Keratinocyte (primary cell): ENCODE data around the gene DMD. TPM values are rescaled to one million over a fixed set of nuclear protein-coding genes. Genes with fewer than 3 reads are reported as not detected.

Experiments used
- DNase-seq: peaks from one replicate; pipeline ENCODE4 v3.0.0-alpha.2; 2011; ENCODE audit warnings: low read depth, missing footprints, low spot score
- FAIRE-seq: peaks from 2 replicates; lab custom pipeline; 2011; peaks lifted over from hg19 to GRCh38; lab: Jason Lieb, UNC
- H2AFZ ChIP-seq: 2 replicates; pipeline ENCODE4 v1.6.0; 2012; ENCODE audit warnings: low read length, control low read depth, inconsistent platforms; ENCODE audit not compliant: control insufficient read depth
- H3K27ac ChIP-seq: 2 replicates; pipeline ENCODE4 v1.5.1; 2011; ENCODE audit warnings: low read length; ENCODE audit not compliant: control insufficient read depth, insufficient read depth
- H3K27me3 ChIP-seq: 3 replicates; pipeline ENCODE4 v1.6.0; 2011; ENCODE audit warnings: low read length; ENCODE audit not compliant: control insufficient read depth, insufficient read depth; ENCODE audit errors: extremely low read depth
- H3K36me3 ChIP-seq, 2 experiments: 2 replicates in 1 of 2; 3 replicates in 1 of 2; pipeline ENCODE4 v1.5.1; 2011; ENCODE audit warnings: low read length in 2 of 2, mild to moderate bottlenecking in 1 of 2; ENCODE audit not compliant: control insufficient read depth in 2 of 2, insufficient read depth in 2 of 2; ENCODE audit errors: extremely low read depth in 1 of 2
- H3K4me1 ChIP-seq: 3 replicates; pipeline ENCODE4 v1.5.1; 2011; ENCODE audit warnings: low read length; ENCODE audit not compliant: control insufficient read depth, insufficient read depth; ENCODE audit errors: extremely low read depth
- H3K4me2 ChIP-seq: 3 replicates; pipeline ENCODE4 v1.6.0; 2011; ENCODE audit warnings: low read depth, low read length; ENCODE audit not compliant: control insufficient read depth, insufficient read depth; ENCODE audit errors: extremely low read depth
- H3K4me3 ChIP-seq, 3 experiments: fragments of 200-600 bp in 1 of 3; sonication (generic) in 1 of 3; 2 replicates in 2 of 3; 3 replicates in 1 of 3; pipeline ENCODE4 v1.5.1; 2011 to 2016; ENCODE audit warnings: low read length in 3 of 3, mild to moderate bottlenecking in 3 of 3, control low read depth in 2 of 3, inconsistent platforms in 1 of 3, low read depth in 1 of 3, mixed read lengths in 1 of 3, mixed run types in 1 of 3, moderate library complexity in 1 of 3; ENCODE audit not compliant: control insufficient read depth in 2 of 3, insufficient read depth in 2 of 3; ENCODE audit errors: extremely low read depth in 1 of 3
- H3K79me2 ChIP-seq: 2 replicates; pipeline ENCODE4 v1.6.0; 2012; ENCODE audit warnings: low read length; ENCODE audit not compliant: control insufficient read depth, insufficient read depth
- H3K9ac ChIP-seq: 3 replicates; pipeline ENCODE4 v1.6.0; 2011; ENCODE audit warnings: low read length; ENCODE audit not compliant: control insufficient read depth, insufficient read depth; ENCODE audit errors: extremely low read depth
- H3K9me1 ChIP-seq: 3 replicates; pipeline ENCODE4 v1.6.0; 2011; ENCODE audit warnings: low read length; ENCODE audit not compliant: control insufficient read depth, insufficient read depth; ENCODE audit errors: extremely low read depth
- H3K9me3 ChIP-seq: 2 replicates; pipeline ENCODE4 v1.5.1; 2012; ENCODE audit warnings: low read depth, low read length; ENCODE audit not compliant: control insufficient read depth
- H4K20me1 ChIP-seq: 3 replicates; pipeline ENCODE4 v1.6.0; 2011; ENCODE audit warnings: low read length; ENCODE audit not compliant: control insufficient read depth, insufficient read depth; ENCODE audit errors: extremely low read depth
- CTCF ChIP-seq, 3 experiments: IDR thresholded peaks in 1 of 3; conservative IDR thresholded peaks in 1 of 3; optimal IDR thresholded peaks in 1 of 3; 2 replicates in 2 of 3; 3 replicates in 1 of 3; pipeline versions ENCODE3 to v1.5.1; 2011; ENCODE audit warnings: low read length in 3 of 3, mild to moderate bottlenecking in 3 of 3, moderate library complexity in 2 of 3, control low read depth in 1 of 3, inconsistent platforms in 1 of 3; ENCODE audit not compliant: insufficient read depth in 2 of 3; ENCODE audit errors: extremely low read depth in 1 of 3
- EZH2 ChIP-seq: IDR thresholded peaks from one replicate; pipeline ENCODE4 v1.6.1; 2012; ENCODE audit warnings: inconsistent platforms, mild to moderate bottlenecking, low read length, moderate library complexity
- dilution Hi-C: fragments of 300-500 bp; cut with MboI; formaldehyde crosslinking; loops from one replicate; pipeline ENCODE4 v1.7.0; 2020; ENCODE audit warnings: low sequenced_read_pairs; ENCODE audit not compliant: extremely low pct_ligation_motif_present
- polyA plus RNA-seq, 5 experiments: library from polyadenylated mRNA; depleted of rRNA in 3 of 5; stranded (reverse) in 3 of 5; stranded (forward) in 1 of 5; unstranded in 1 of 5; fragments of >200 nt; gene quantifications; 1 replicate in 1 of 5; 2 replicates in 3 of 5; 3 replicates in 1 of 5; pipeline versions ENCODE4 v1.2.1 to v1.2.3, GENCODE V29; 2011 to 2012; ENCODE audit warnings: missing spikeins in 2 of 5, low read depth in 1 of 5, low replicate concordance in 1 of 5

Gene DMD
- polyA plus RNA-seq, 1 donor (not counting 4 experiments of a cell fraction or from before 2014, with no cell fraction given): 8.9 TPM

DNA sequence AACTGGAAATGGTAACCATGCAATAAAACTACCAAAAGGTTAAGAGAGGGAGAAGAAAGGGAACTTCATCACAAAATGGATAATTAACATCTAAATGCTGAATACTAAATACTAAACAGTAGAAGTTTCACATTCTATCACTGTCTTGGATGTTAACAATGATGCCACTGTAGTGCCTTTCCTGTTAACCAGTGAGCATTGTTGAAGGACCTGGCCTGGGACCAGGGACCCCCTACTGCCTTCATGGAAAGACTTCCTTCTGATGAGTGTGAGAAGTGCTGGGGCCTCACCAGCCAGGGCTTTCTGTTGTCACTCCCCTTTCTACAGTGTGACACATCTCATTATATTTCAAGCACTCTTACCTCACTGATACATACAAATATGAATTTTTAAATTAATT lies 1400.2 kb downstream of the DMD start:
- Histone ChIP-seq H4K20me1 (no peaks in the 10 kb centered on the region), H2AFZ (no peak overlapping the region), H3K27ac (no peak overlapping the region), H3K9me1 (no peaks in the 10 kb centered on the region), H3K4me3 (no peak overlapping the region), H3K36me3 (no peaks in the 10 kb centered on the region), H3K9ac (no peak overlapping the region), H3K4me2 (no peak overlapping the region), H3K27me3 (no peaks in the 10 kb centered on the region), H3K9me3 (peaks cover 1% of the 10 kb centered on the region), H3K4me1 (no peaks in the 10 kb centered on the region), H3K79me2 (no peaks in the 10 kb centered on the region)
- DNase-seq (no peak), FAIRE-seq (no peak)
- dilution Hi-C loops: no loop called here
- TF ChIP-seq CTCF (optimal IDR thresholded peaks at IDR 0.05 in 1 of 3, IDR thresholded peaks at IDR 0.05 in 1 of 3, conservative IDR thresholded peaks at IDR 0.05 in 1 of 3; ENCODE audit: extremely low read depth in 1 of 3, insufficient read depth in 2 of 3, low read length in 3 of 3) (no peak), EZH2 (no peak)

DNA sequence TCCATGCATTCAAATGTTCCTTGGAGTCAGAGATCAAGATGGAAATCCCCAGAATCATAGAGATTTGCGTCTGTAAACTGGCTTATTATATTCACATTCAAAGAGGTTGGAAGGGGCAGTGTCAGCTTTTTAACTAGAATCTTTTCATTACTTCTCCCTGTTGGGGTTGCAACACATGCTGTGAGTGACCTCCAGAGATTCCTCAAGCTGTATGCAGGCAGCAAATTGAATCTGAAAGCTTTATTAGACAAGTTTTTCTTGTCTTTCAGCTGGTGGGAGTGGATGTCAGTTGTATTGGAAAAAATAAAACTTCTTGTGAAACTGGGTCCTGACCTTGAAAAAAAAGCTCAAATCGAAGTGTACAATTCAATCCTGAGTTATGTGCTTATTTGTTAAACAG lies 1403.0 kb downstream of the DMD start:
- Histone ChIP-seq H3K4me2 (no peak overlapping the region), H3K9ac (no peak overlapping the region), H4K20me1 (no peaks in the 10 kb centered on the region), H3K36me3 (no peaks in the 10 kb centered on the region), H3K9me3 (no peaks in the 10 kb centered on the region), H3K9me1 (no peaks in the 10 kb centered on the region), H3K79me2 (no peaks in the 10 kb centered on the region), H3K27me3 (no peaks in the 10 kb centered on the region), H3K27ac (no peak overlapping the region), H2AFZ (no peak overlapping the region), H3K4me1 (no peaks in the 10 kb centered on the region), H3K4me3 (no peak overlapping the region)
- dilution Hi-C loops: no loop called here
- DNase-seq: no peak
- no peak for FAIRE-seq
- TF ChIP-seq EZH2 (no peak), CTCF (optimal IDR thresholded peaks at IDR 0.05 in 1 of 3, IDR thresholded peaks at IDR 0.05 in 1 of 3, conservative IDR thresholded peaks at IDR 0.05 in 1 of 3; ENCODE audit: extremely low read depth in 1 of 3, insufficient read depth in 2 of 3, low read length in 3 of 3) (no peak)
